ENCODE measurements around the gene KCNG2. TPM values are rescaled to one million over a fixed set of nuclear protein-coding genes. Genes with fewer than 3 reads are reported as not detected.

Gene KCNG2
- total RNA-seq, 2 experiments from 2014 or later = not detected

DNA sequence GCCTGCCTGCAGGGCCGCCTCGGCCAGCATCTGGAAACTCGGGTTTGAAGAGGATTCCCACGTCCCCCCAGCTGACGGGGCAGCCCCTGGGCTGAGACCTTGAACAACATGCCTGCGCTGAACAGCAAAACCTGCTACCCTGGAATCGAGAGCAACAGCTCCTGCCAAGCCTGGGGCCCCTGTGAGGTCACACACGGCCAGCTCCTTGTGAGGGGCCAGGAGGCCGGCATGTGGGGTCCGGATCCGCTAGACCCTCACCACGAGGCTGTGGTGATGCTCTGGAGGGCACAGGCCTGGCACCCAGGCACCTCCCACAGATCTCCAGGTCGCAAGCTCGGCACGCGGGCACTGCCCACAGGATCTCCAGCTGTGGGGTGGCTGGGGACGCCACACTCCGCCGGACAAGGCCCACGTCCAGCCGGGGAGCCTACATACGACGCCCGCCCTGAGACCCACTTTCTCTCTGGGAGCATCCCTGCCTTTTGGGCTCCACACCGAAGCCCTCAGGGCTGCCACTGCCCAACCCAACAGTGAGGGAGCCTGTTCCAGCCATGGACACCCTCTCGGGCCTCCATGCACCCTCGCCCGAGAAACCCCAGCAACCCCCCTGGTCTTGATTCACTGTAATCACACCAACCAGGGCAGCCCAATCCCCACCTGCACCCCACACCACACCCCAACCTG lies 119.6 kb downstream of the KCNG2 start:
- no peaks in the 10 kb centered on the region for H3K79me2 ChIP-seq (ENCODE audit: insufficient read depth, low read depth, low read length)
- TF ChIP-seq EZH2phosphoT487 (IDR thresholded peaks at IDR 0.05; ENCODE audit: borderline replicate concordance, low read depth, low read length) = no peak
- TF ChIP-seq, protein P1, sequence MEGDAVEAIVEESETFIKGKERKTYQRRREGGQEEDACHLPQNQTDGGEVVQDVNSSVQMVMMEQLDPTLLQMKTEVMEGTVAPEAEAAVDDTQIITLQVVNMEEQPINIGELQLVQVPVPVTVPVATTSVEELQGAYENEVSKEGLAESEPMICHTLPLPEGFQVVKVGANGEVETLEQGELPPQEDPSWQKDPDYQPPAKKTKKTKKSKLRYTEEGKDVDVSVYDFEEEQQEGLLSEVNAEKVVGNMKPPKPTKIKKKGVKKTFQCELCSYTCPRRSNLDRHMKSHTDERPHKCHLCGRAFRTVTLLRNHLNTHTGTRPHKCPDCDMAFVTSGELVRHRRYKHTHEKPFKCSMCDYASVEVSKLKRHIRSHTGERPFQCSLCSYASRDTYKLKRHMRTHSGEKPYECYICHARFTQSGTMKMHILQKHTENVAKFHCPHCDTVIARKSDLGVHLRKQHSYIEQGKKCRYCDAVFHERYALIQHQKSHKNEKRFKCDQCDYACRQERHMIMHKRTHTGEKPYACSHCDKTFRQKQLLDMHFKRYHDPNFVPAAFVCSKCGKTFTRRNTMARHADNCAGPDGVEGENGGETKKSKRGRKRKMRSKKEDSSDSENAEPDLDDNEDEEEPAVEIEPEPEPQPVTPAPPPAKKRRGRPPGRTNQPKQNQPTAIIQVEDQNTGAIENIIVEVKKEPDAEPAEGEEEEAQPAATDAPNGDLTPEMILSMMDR (conservative IDR thresholded peaks at IDR 0.05; ENCODE audit: low read length) = no peak
- intact Hi-C loops (cut with micrococcal nuclease; ENCODE audit: unreplicated experiment) = no loop called here
- DNase-seq (ENCODE audit: low spot score) = no peak
- H4K20me1 ChIP-seq (ENCODE audit: insufficient read depth, low read length) = no peaks in the 10 kb centered on the region
- H2AFZ ChIP-seq (ENCODE audit: low read length) = no peak overlapping the region
- H3K9me3 ChIP-seq (ENCODE audit: low read length) = no peaks in the 10 kb centered on the region
- H3K4me3 ChIP-seq (ENCODE audit: low read depth, low read length, poor library complexity, severe bottlenecking) = no peak overlapping the region
- BruUV-seq (replicated peaks) = no TSS peak
- ChIA-PET POLR2A (no interaction called here), CTCF (ENCODE audit: unreplicated experiment) (no interaction called here)
- H3K36me3 ChIP-seq (ENCODE audit: insufficient read depth, low read length) = no peaks in the 10 kb centered on the region
- H3K4me2 ChIP-seq (ENCODE audit: low read length) = no peak overlapping the region
- no peaks in the 10 kb centered on the region for H3K9me2 ChIP-seq (ENCODE audit: insufficient read depth, low read length)
- H3K4me1 ChIP-seq (ENCODE audit: insufficient read depth, low read length, poor library complexity, severe bottlenecking) = no peaks in the 10 kb centered on the region
- H3K27ac ChIP-seq (ENCODE audit: low read depth, low read length, poor library complexity, severe bottlenecking) = no peak overlapping the region

DNA sequence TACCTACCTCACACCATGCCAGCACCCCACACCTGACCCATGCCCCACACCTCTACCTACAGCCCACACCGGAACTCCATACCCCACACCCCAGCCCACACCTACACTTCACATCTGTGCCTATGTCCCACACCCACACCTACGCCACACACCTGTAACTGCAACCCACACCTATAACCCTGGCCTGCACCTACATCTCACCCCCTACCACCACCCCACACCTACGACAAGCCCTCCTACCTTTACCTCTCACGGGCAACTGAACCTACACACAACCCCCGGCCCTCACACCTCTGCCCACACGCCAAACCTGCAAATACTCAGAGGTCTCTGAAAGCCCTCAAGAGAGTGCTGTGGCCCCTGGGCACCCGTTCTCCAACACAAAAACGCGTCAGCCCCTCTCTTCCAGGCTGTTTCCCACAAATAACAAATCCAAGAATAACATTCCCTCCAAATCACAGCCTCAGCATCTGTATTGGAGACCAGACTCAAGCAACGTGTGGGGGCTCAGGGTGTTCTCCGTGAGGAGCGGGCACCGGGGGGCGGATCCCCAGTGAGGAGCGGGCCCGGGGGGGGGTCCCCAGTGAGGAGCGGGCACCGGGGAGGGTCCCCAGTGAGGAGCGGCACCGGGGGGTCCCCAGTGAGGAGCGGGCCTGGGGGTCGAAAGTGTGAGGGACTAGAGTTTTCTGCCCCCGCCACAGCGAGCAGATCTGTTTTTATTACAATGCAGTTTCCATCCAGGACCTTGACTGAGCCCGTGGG lies 120.3 kb downstream of the KCNG2 start:
- no peak overlapping the region for H3K27ac ChIP-seq (ENCODE audit: low read depth, low read length, poor library complexity, severe bottlenecking)
- no peaks in the 10 kb centered on the region for H3K36me3 ChIP-seq (ENCODE audit: insufficient read depth, low read length)
- BruUV-seq (replicated peaks) = no TSS peak
- no peaks in the 10 kb centered on the region for H4K20me1 ChIP-seq (ENCODE audit: insufficient read depth, low read length)
- H3K9me3 ChIP-seq (ENCODE audit: low read length) = no peaks in the 10 kb centered on the region
- no peaks in the 10 kb centered on the region for H3K4me1 ChIP-seq (ENCODE audit: insufficient read depth, low read length, poor library complexity, severe bottlenecking)
- ChIA-PET POLR2A (no interaction called here), CTCF (ENCODE audit: unreplicated experiment) (no interaction called here)
- no peak for DNase-seq (ENCODE audit: low spot score)
- H3K79me2 ChIP-seq (ENCODE audit: insufficient read depth, low read depth, low read length) = no peaks in the 10 kb centered on the region
- no peak overlapping the region for H3K4me3 ChIP-seq (ENCODE audit: low read depth, low read length, poor library complexity, severe bottlenecking)
- no peak for TF ChIP-seq EZH2phosphoT487 (IDR thresholded peaks at IDR 0.05; ENCODE audit: borderline replicate concordance, low read depth, low read length)
- TF ChIP-seq, protein P1 (conservative IDR thresholded peaks at IDR 0.05; ENCODE audit: low read length) = no peak
- no peaks in the 10 kb centered on the region for H3K9me2 ChIP-seq (ENCODE audit: insufficient read depth, low read length)
- H2AFZ ChIP-seq (ENCODE audit: low read length) = no peak overlapping the region
- intact Hi-C loops (cut with micrococcal nuclease; ENCODE audit: unreplicated experiment) = no loop called here
- no peak overlapping the region for H3K4me2 ChIP-seq (ENCODE audit: low read length)

DNA sequence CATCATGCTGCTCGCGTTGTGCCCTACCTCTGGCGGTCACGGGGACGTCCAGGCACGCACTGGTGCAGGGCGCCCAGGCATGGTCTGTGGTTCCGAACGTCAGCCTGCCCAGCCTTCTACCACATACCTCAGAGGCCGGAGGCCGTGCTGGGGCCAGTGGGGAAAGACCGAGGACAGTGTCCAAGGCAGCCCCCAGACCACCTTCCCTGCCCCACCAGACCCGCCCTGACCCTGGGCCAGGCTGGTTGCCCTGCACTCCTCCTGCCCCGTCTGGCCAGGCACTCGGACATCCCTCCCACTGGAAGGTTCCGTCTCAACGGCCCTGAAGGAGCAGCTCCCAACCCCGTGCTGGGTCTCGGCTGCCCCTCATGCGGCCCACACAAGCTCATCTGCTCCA lies 120.9 kb downstream of the KCNG2 start:
- H3K9me3 ChIP-seq (ENCODE audit: low read length) = no peaks in the 10 kb centered on the region
- H3K4me1 ChIP-seq (ENCODE audit: insufficient read depth, low read length, poor library complexity, severe bottlenecking) = no peaks in the 10 kb centered on the region
- no peaks in the 10 kb centered on the region for H3K9me2 ChIP-seq (ENCODE audit: insufficient read depth, low read length)
- ChIA-PET POLR2A (no interaction called here), CTCF (ENCODE audit: unreplicated experiment) (no interaction called here)
- no peaks in the 10 kb centered on the region for H4K20me1 ChIP-seq (ENCODE audit: insufficient read depth, low read length)
- DNase-seq (ENCODE audit: low spot score) = no peak
- intact Hi-C loops (cut with micrococcal nuclease; ENCODE audit: unreplicated experiment) = no loop called here
- H3K36me3 ChIP-seq (ENCODE audit: insufficient read depth, low read length) = no peaks in the 10 kb centered on the region
- no peaks in the 10 kb centered on the region for H3K79me2 ChIP-seq (ENCODE audit: insufficient read depth, low read depth, low read length)
- no peak overlapping the region for H3K27ac ChIP-seq (ENCODE audit: low read depth, low read length, poor library complexity, severe bottlenecking)
- BruUV-seq (replicated peaks) = no TSS peak
- H3K4me2 ChIP-seq (ENCODE audit: low read length) = no peak overlapping the region
- H3K4me3 ChIP-seq (ENCODE audit: low read depth, low read length, poor library complexity, severe bottlenecking) = no peak overlapping the region
- no peak overlapping the region for H2AFZ ChIP-seq (ENCODE audit: low read length)
- TF ChIP-seq EZH2phosphoT487 (IDR thresholded peaks at IDR 0.05; ENCODE audit: borderline replicate concordance, low read depth, low read length) = no peak

All from OCI-LY7 (cell line).